Thoracic aorta (tissue), 2 donors: Measurements from ENCODE around the gene RSPH1. TPM values are rescaled to one million over a fixed set of nuclear protein-coding genes. Genes with fewer than 3 reads are reported as not detected.

Source experiments
- ATAC-seq: fragments of 150-250 bp; one replicate; pipeline ENCODE4 v1.8.0; 2017; ENCODE audit warnings: low read depth; ENCODE audit not compliant: insufficient number of reproducible peaks, low FRiP score
- DNase-seq: peaks from one replicate; pipeline ENCODE4 v3.0.0-alpha.2; 2020; ENCODE audit warnings: low spot score
- H3K27ac ChIP-seq, 2 donors: fragments of 200-600 bp; sonication (generic); 1 replicate in 1 of 2; 2 replicates in 1 of 2; pipeline ENCODE4 v1.5.1; 2016; ENCODE audit warnings: mild to moderate bottlenecking in 2 of 2, moderate library complexity in 2 of 2
- H3K27me3 ChIP-seq: fragments of 200-600 bp; sonication (generic); replicated peaks from 2 replicates; pipeline ENCODE4 v1.6.0; 2016; ENCODE audit warnings: mild to moderate bottlenecking; ENCODE audit not compliant: insufficient read depth
- H3K36me3 ChIP-seq: fragments of 200-600 bp; sonication (generic); one replicate; pipeline ENCODE4 v1.5.1; 2016
- H3K4me1 ChIP-seq, 2 donors: fragments of 200-600 bp; sonication (generic); 1 replicate in 1 of 2; 2 replicates in 1 of 2; pipeline versions ENCODE4 v1.5.1 to v1.6.0; 2016; ENCODE audit warnings: low read depth in 2 of 2, mild to moderate bottlenecking in 1 of 2; ENCODE audit not compliant: control insufficient read depth in 1 of 2
- H3K4me3 ChIP-seq: fragments of 200-600 bp; sonication (generic); 2 replicates; pipeline ENCODE4 v1.5.1; 2016; ENCODE audit warnings: mild to moderate bottlenecking
- H3K9me3 ChIP-seq: fragments of 200-600 bp; sonication (generic); 2 replicates; pipeline ENCODE4 v1.5.1; 2016
- CTCF ChIP-seq: fragments of 200-600 bp; sonication (generic); IDR thresholded peaks from one replicate; pipeline ENCODE4 v1.5.1; 2019; ENCODE audit warnings: antibody characterized with exemption
- total RNA-seq, 2 donors: library from RNA; depleted of rRNA; stranded (reverse); fragments of >200 nt; gene quantifications; one replicate each; pipeline versions ENCODE4 v1.1.0 to v1.2.3, GENCODE V29; 2016

RSPH1 gene
- total RNA-seq, 2 donors from 2014 or later = 0.27 TPM; not detected in 1

GRCh38 chr21:42475526-42476387 is 20.3 kb downstream of the RSPH1 start:
- Histone ChIP-seq H3K4me1 (no peaks in the 10 kb centered on the region), H3K27ac (no peak overlapping the region), H3K4me3 (no peak overlapping the region), H3K36me3 (no peaks in the 10 kb centered on the region), H3K27me3 (no peaks in the 10 kb centered on the region), H3K9me3 (no peaks in the 10 kb centered on the region)
- no peak for ATAC-seq
- no peak for TF ChIP-seq CTCF
- no peak for DNase-seq

GRCh38 chr21:42475036-42475435 is 21.0 kb downstream of the RSPH1 start:
- Histone ChIP-seq H3K36me3 (no peaks in the 10 kb centered on the region), H3K27ac (no peak overlapping the region), H3K9me3 (no peaks in the 10 kb centered on the region), H3K4me1 (no peaks in the 10 kb centered on the region), H3K4me3 (no peak overlapping the region), H3K27me3 (no peaks in the 10 kb centered on the region)
- no peak for DNase-seq
- TF ChIP-seq CTCF = no peak
- no peak for ATAC-seq

- Histone ChIP-seq H3K27ac (no peak overlapping the region), H3K27me3 (no peaks in the 10 kb centered on the region), H3K36me3 (no peaks in the 10 kb centered on the region), H3K4me3 (no peak overlapping the region), H3K9me3 (no peaks in the 10 kb centered on the region), H3K4me1 (no peaks in the 10 kb centered on the region)
- no peak for DNase-seq
- TF ChIP-seq CTCF = no peak
- no peak for ATAC-seq
These were observed 21.8 kb downstream of the RSPH1 start for GRCh38 chr21:42474043-42474831.

- no peaks in the 10 kb centered on the region for H3K4me1 ChIP-seq
- H3K27ac ChIP-seq = no peak overlapping the region
- H3K4me3 ChIP-seq = no peak overlapping the region
- no peak for TF ChIP-seq CTCF
- DNase-seq (no peak), ATAC-seq (no peak)
- H3K9me3 ChIP-seq = no peaks in the 10 kb centered on the region
- H3K36me3 ChIP-seq = no peaks in the 10 kb centered on the region
- no peaks in the 10 kb centered on the region for H3K27me3 ChIP-seq
These were observed 22.5 kb downstream of the RSPH1 start for GRCh38 chr21:42473498-42474042.

DNA sequence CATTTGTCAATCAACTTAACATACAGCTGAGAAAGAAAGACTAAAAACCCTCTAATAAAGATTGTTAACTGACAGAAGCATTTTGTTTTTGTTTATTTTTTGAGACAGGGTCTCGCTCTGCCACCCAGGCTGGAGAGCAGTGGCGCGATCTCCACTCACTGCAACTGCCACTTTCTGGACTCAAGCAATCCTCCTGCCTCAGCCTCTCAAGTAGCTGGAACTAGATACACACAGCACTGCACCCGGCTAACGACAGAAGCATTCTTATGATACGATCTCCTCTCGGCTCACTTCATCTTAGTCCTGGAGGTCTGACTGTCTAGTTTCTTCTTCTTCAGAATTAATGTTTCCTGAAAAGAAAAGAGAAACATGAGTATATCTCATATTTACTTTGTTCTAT is 23.5 kb downstream of the RSPH1 start:
- no peak overlapping the region for H3K27ac ChIP-seq
- DNase-seq (no peak), ATAC-seq (no peak)
- TF ChIP-seq CTCF = no peak
- no peak overlapping the region for H3K4me3 ChIP-seq
- no peaks in the 10 kb centered on the region for H3K4me1 ChIP-seq
- H3K9me3 ChIP-seq = no peaks in the 10 kb centered on the region
- no peaks in the 10 kb centered on the region for H3K27me3 ChIP-seq
- no peaks in the 10 kb centered on the region for H3K36me3 ChIP-seq
